HEK293 (cell line): Measurements from ENCODE around the gene NAGLU.

Experiments
- GLI4 ChIP-seq: fragments of 450-650 bp; formaldehyde crosslinking; IDR thresholded peaks from 2 replicates; pipeline ENCODE4 v1.5.1; 2016; ENCODE audit warnings: missing biosample characterization, missing genetic modification characterization
- IKZF3 ChIP-seq: fragments of 450-650 bp; IDR thresholded peaks from 2 replicates; pipeline ENCODE4 v1.5.0; 2018; ENCODE audit warnings: missing biosample characterization, mild to moderate bottlenecking, missing genetic modification characterization, moderate library complexity
- KLF1 ChIP-seq: fragments of 450-650 bp; formaldehyde crosslinking; IDR thresholded peaks from 2 replicates; pipeline ENCODE4 v1.5.1; 2016; ENCODE audit warnings: missing biosample characterization, missing genetic modification characterization
- KLF10 ChIP-seq: fragments of 450-650 bp; IDR thresholded peaks from 2 replicates; pipeline ENCODE4 v1.5.1; 2018; ENCODE audit warnings: missing biosample characterization, mild to moderate bottlenecking, missing genetic modification characterization
- REPIN1 ChIP-seq: fragments of 450-650 bp; formaldehyde crosslinking; IDR thresholded peaks from 2 replicates; pipeline ENCODE4 v1.5.1; 2017; ENCODE audit warnings: missing biosample characterization, missing genetic modification characterization, low read depth
- SP2 ChIP-seq: fragments of 450-650 bp; formaldehyde crosslinking; IDR thresholded peaks from 2 replicates; pipeline ENCODE4 v1.5.1; 2016; ENCODE audit warnings: missing biosample characterization, missing genetic modification characterization
- ZBTB10 ChIP-seq: fragments of 450-650 bp; formaldehyde crosslinking; IDR thresholded peaks from 2 replicates; pipeline ENCODE4 v1.5.1; 2016; ENCODE audit warnings: missing biosample characterization, missing genetic modification characterization
- ZBTB8A ChIP-seq: fragments of 450-650 bp; formaldehyde crosslinking; IDR thresholded peaks from 2 replicates; pipeline ENCODE4 v1.5.1; 2016; ENCODE audit warnings: missing biosample characterization, missing genetic modification characterization
- ZEB2 ChIP-seq: fragments of 450-650 bp; formaldehyde crosslinking; IDR thresholded peaks from 2 replicates; pipeline ENCODE4 v1.5.1; 2016; ENCODE audit warnings: missing biosample characterization, missing genetic modification characterization
- ZFHX2 ChIP-seq: fragments of 450-650 bp; formaldehyde crosslinking; conservative IDR thresholded peaks from 2 replicates; pipeline ENCODE4 v1.5.1; 2016; ENCODE audit warnings: missing biosample characterization, missing genetic modification characterization
- ZNF114 ChIP-seq: fragments of 450-650 bp; formaldehyde crosslinking; IDR thresholded peaks from 2 replicates; pipeline ENCODE4 v1.5.0; 2017; ENCODE audit warnings: missing biosample characterization, missing genetic modification characterization
- ZNF155 ChIP-seq: fragments of 450-650 bp; formaldehyde crosslinking; IDR thresholded peaks from 2 replicates; pipeline ENCODE4 v1.5.1; 2016; ENCODE audit warnings: missing biosample characterization, missing genetic modification characterization
- ZNF175 ChIP-seq: fragments of 450-650 bp; formaldehyde crosslinking; IDR thresholded peaks from 2 replicates; pipeline ENCODE4 v1.5.1; 2016; ENCODE audit warnings: missing biosample characterization, missing genetic modification characterization
- ZNF223 ChIP-seq: fragments of 450-650 bp; formaldehyde crosslinking; IDR thresholded peaks from 2 replicates; pipeline ENCODE4 v1.5.1; 2016; ENCODE audit warnings: missing biosample characterization, missing genetic modification characterization
- ZNF416 ChIP-seq: fragments of 450-650 bp; formaldehyde crosslinking; IDR thresholded peaks from 2 replicates; pipeline ENCODE4 v1.5.1; 2016; ENCODE audit warnings: missing biosample characterization, missing genetic modification characterization
- ZNF501 ChIP-seq: fragments of 450-650 bp; formaldehyde crosslinking; IDR thresholded peaks from 2 replicates; pipeline ENCODE4 v1.5.1; 2016; ENCODE audit warnings: missing biosample characterization, missing genetic modification characterization
- ZNF518A ChIP-seq: fragments of 450-650 bp; formaldehyde crosslinking; conservative IDR thresholded peaks from 2 replicates; pipeline ENCODE4 v1.5.1; 2016; ENCODE audit warnings: low read depth, missing biosample characterization, missing genetic modification characterization
- ZNF629 ChIP-seq: fragments of 450-650 bp; formaldehyde crosslinking; IDR thresholded peaks from 2 replicates; pipeline ENCODE4 v1.5.1; 2017; ENCODE audit warnings: missing biosample characterization, missing genetic modification characterization
- ZSCAN16 ChIP-seq: fragments of 450-650 bp; formaldehyde crosslinking; IDR thresholded peaks from 2 replicates; pipeline ENCODE4 v1.5.1; 2016; ENCODE audit warnings: missing biosample characterization, missing genetic modification characterization
- TF ChIP-seq, protein P1 (sequence below): fragments of 450-650 bp; formaldehyde crosslinking; IDR thresholded peaks from 2 replicates; pipeline ENCODE4 v1.5.1; 2016; ENCODE audit warnings: missing biosample characterization, missing genetic modification characterization, borderline replicate concordance
- TF ChIP-seq, protein P2 (sequence below): fragments of 450-650 bp; formaldehyde crosslinking; IDR thresholded peaks from 2 replicates; pipeline ENCODE4 v1.5.1; 2016; ENCODE audit warnings: missing biosample characterization, missing genetic modification characterization
- TF ChIP-seq, protein P3 (sequence below): fragments of 450-650 bp; formaldehyde crosslinking; IDR thresholded peaks from 2 replicates; pipeline ENCODE4 v1.5.1; 2016; ENCODE audit warnings: missing biosample characterization, missing genetic modification characterization, borderline replicate concordance

NAGLU gene

GRCh38 chr17:42566883-42567573 lies 31.0 kb downstream of the NAGLU start, which contains the start of gene MLX (continued):
- TF ChIP-seq, protein P1, sequence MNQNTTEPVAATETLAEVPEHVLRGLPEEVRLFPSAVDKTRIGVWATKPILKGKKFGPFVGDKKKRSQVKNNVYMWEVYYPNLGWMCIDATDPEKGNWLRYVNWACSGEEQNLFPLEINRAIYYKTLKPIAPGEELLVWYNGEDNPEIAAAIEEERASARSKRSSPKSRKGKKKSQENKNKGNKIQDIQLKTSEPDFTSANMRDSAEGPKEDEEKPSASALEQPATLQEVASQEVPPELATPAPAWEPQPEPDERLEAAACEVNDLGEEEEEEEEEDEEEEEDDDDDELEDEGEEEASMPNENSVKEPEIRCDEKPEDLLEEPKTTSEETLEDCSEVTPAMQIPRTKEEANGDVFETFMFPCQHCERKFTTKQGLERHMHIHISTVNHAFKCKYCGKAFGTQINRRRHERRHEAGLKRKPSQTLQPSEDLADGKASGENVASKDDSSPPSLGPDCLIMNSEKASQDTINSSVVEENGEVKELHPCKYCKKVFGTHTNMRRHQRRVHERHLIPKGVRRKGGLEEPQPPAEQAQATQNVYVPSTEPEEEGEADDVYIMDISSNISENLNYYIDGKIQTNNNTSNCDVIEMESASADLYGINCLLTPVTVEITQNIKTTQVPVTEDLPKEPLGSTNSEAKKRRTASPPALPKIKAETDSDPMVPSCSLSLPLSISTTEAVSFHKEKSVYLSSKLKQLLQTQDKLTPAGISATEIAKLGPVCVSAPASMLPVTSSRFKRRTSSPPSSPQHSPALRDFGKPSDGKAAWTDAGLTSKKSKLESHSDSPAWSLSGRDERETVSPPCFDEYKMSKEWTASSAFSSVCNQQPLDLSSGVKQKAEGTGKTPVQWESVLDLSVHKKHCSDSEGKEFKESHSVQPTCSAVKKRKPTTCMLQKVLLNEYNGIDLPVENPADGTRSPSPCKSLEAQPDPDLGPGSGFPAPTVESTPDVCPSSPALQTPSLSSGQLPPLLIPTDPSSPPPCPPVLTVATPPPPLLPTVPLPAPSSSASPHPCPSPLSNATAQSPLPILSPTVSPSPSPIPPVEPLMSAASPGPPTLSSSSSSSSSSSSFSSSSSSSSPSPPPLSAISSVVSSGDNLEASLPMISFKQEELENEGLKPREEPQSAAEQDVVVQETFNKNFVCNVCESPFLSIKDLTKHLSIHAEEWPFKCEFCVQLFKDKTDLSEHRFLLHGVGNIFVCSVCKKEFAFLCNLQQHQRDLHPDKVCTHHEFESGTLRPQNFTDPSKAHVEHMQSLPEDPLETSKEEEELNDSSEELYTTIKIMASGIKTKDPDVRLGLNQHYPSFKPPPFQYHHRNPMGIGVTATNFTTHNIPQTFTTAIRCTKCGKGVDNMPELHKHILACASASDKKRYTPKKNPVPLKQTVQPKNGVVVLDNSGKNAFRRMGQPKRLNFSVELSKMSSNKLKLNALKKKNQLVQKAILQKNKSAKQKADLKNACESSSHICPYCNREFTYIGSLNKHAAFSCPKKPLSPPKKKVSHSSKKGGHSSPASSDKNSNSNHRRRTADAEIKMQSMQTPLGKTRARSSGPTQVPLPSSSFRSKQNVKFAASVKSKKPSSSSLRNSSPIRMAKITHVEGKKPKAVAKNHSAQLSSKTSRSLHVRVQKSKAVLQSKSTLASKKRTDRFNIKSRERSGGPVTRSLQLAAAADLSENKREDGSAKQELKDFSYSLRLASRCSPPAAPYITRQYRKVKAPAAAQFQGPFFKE (tag by site-specific recombination): peak; percentile 95; the same call in 1 of the 2 replicates
- TF ChIP-seq ZNF518A (tag by site-specific recombination) (peak; percentile 19; the same call in 1 of the 2 replicates), ZNF223 (tag by site-specific recombination) (0 out of 2 replicates have a peak, but pooled peaks have one; percentile 29), IKZF3 (tag by site-specific recombination) (no peak), KLF10 (tag by site-specific recombination) (0 out of 2 replicates have a peak, but pooled peaks have one; percentile 39), ZNF155 (tag by site-specific recombination) (no peak), ZNF501 (peak; percentile 43; the same call in 1 of the 2 replicates), ZFHX2 (tag by site-specific recombination) (peak; percentile 80), ZNF175 (tag by site-specific recombination) (no peak), ZBTB8A (peak; percentile 82), GLI4 (tag by site-specific recombination) (peak; percentile 58; the same call in 1 of the 2 replicates), ZSCAN16 (tag by site-specific recombination) (no peak), KLF1 (tag by site-specific recombination) (peak; percentile 90), ZNF629 (tag by site-specific recombination) (peak; percentile 63), ZNF416 (no peak), ZNF114 (tag by site-specific recombination) (no peak), REPIN1 (tag by site-specific recombination) (0 out of 2 replicates have a peak, but pooled peaks have one; percentile 70), ZBTB10 (peak; percentile 53; the same call in 1 of the 2 replicates), SP2 (tag by site-specific recombination) (peak; percentile 83), ZEB2 (tag by site-specific recombination) (peak; percentile 84; the same call in 1 of the 2 replicates)
- TF ChIP-seq, protein P2, sequence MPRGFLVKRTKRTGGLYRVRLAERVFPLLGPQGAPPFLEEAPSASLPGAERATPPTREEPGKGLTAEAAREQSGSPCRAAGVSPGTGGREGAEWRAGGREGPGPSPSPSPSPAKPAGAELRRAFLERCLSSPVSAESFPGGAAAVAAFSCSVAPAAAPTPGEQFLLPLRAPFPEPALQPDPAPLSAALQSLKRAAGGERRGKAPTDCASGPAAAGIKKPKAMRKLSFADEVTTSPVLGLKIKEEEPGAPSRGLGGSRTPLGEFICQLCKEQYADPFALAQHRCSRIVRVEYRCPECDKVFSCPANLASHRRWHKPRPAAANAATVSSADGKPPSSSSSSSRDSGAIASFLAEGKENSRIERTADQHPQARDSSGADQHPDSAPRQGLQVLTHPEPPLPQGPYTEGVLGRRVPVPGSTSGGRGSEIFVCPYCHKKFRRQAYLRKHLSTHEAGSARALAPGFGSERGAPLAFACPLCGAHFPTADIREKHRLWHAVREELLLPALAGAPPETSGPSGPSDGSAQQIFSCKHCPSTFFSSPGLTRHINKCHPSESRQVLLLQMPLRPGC: peak; percentile 38; the same call in 1 of the 2 replicates
- TF ChIP-seq, protein P3, sequence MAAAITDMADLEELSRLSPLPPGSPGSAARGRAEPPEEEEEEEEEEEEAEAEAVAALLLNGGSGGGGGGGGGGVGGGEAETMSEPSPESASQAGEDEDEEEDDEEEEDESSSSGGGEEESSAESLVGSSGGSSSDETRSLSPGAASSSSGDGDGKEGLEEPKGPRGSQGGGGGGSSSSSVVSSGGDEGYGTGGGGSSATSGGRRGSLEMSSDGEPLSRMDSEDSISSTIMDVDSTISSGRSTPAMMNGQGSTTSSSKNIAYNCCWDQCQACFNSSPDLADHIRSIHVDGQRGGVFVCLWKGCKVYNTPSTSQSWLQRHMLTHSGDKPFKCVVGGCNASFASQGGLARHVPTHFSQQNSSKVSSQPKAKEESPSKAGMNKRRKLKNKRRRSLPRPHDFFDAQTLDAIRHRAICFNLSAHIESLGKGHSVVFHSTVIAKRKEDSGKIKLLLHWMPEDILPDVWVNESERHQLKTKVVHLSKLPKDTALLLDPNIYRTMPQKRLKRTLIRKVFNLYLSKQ (tag by site-specific recombination): 0 out of 2 replicates have a peak, but pooled peaks have one; percentile 48
